Retinal pigment epithelial cell (primary cell): Measurements from ENCODE around the gene ZBTB4.

ENCODE experiments used
- DNase-seq: peaks from one replicate; pipeline ENCODE4 v3.0.0-alpha.2; 2010; ENCODE audit warnings: low read depth
- H3K4me3 ChIP-seq: 2 replicates; pipeline ENCODE4 v1.5.1; 2011; ENCODE audit warnings: mild to moderate bottlenecking, low read length, control low read depth, moderate library complexity
- CTCF ChIP-seq: conservative IDR thresholded peaks from 2 replicates; pipeline ENCODE4 v1.5.1; 2011; ENCODE audit warnings: low read depth, low read length, control low read depth, inconsistent platforms

The ZBTB4 gene

GRCh38 chr17:7438656-7439460, 40.6 kb downstream of the ZBTB4 start:
- H3K4me3 ChIP-seq, result peak overlapping the region; percentile 52
- no peak for DNase-seq
- no peak for TF ChIP-seq CTCF

- DNase-seq, result no peak
- peak overlapping the region; percentile 52 for H3K4me3 ChIP-seq
- no peak for TF ChIP-seq CTCF
These were observed 41.3 kb downstream of the ZBTB4 start for GRCh38 chr17:7437950-7438614.

- DNase-seq, result no peak
- no peak for TF ChIP-seq CTCF
- H3K4me3 ChIP-seq, result peak overlapping the region; percentile 52
These were observed 42.0 kb downstream of the ZBTB4 start for GRCh38 chr17:7437369-7437863.

GRCh38 chr17:7436556-7437368, 42.7 kb downstream of the ZBTB4 start:
- peak; percentile 68 for TF ChIP-seq CTCF
- H3K4me3 ChIP-seq, result peak overlapping the region; percentile 70
- DNase-seq, result peak; percentile 65

GRCh38 chr17:7435676-7436555, 43.5 kb downstream of the ZBTB4 start:
- H3K4me3 ChIP-seq, result peak overlapping the region; percentile 70
- no peak for DNase-seq
- peak; percentile 23 for TF ChIP-seq CTCF

- no peak for DNase-seq
- no peak for TF ChIP-seq CTCF
- H3K4me3 ChIP-seq, result no peak overlapping the region
These were observed 47.1 kb downstream of the ZBTB4 start for GRCh38 chr17:7432296-7432695.
